H9 (cell line): ENCODE measurements around the gene TP53INP2. TPM values are rescaled to one million over a fixed set of nuclear protein-coding genes. Genes with fewer than 3 reads are reported as not detected.
"Not testable (repeated sequence)": the region's sequence is repeated elsewhere in the genome, so short reads cannot be mapped to it uniquely, and the experiment has no call there.

ENCODE experiments used
- DNase-seq: peaks from one replicate; pipeline ENCODE4 v3.0.0-alpha.2; 2017
- H2AFZ ChIP-seq: one replicate; pipeline ENCODE4 v1.6.1; 2013; ENCODE audit warnings: mild to moderate bottlenecking, low read length, control low read depth, moderate library complexity
- H2AK5ac ChIP-seq: 2 replicates; pipeline ENCODE4 v1.6.1; 2013; ENCODE audit warnings: low read length, control low read depth, mixed read lengths; ENCODE audit not compliant: insufficient read length
- H2BK120ac ChIP-seq: one replicate; pipeline ENCODE4 v1.6.1; 2013; ENCODE audit warnings: low read depth, mild to moderate bottlenecking, low read length, control low read depth, inconsistent platforms; ENCODE audit not compliant: poor library complexity, severe bottlenecking
- H2BK12ac ChIP-seq: 2 replicates; pipeline ENCODE4 v1.6.1; 2013; ENCODE audit warnings: low read length, control low read depth, mixed read lengths, low read depth; ENCODE audit not compliant: insufficient read length
- H2BK15ac ChIP-seq: 2 replicates; pipeline ENCODE4 v1.6.1; 2013; ENCODE audit warnings: low read depth, low read length, control low read depth
- H2BK20ac ChIP-seq: one replicate; pipeline ENCODE4 v1.6.1; 2013; ENCODE audit warnings: low read depth, mild to moderate bottlenecking, low read length, control low read depth, inconsistent platforms; ENCODE audit not compliant: poor library complexity, severe bottlenecking
- H2BK5ac ChIP-seq: 2 replicates; pipeline ENCODE4 v1.6.1; 2013; ENCODE audit warnings: low read length, control low read depth, mixed read lengths; ENCODE audit not compliant: insufficient read length
- H3K14ac ChIP-seq: 2 replicates; pipeline ENCODE4 v1.6.1; 2013; ENCODE audit warnings: low read length, control low read depth; ENCODE audit not compliant: insufficient read depth
- H3K18ac ChIP-seq: 2 replicates; pipeline ENCODE4 v1.6.1; 2013; ENCODE audit warnings: low read depth, mild to moderate bottlenecking, mixed read lengths, low read length, control low read depth; ENCODE audit not compliant: insufficient read length
- H3K23ac ChIP-seq: 2 replicates; pipeline ENCODE4 v1.6.1; 2013; ENCODE audit warnings: low read length, control low read depth, mixed read lengths, low read depth; ENCODE audit not compliant: insufficient read length
- H3K23me2 ChIP-seq: 2 replicates; pipeline ENCODE4 v1.6.1; 2013; ENCODE audit warnings: low read depth, mild to moderate bottlenecking, mixed read lengths, low read length, control low read depth; ENCODE audit not compliant: insufficient read length, poor library complexity, severe bottlenecking
- H3K27ac ChIP-seq: 2 replicates; pipeline ENCODE4 v1.5.1; 2013; ENCODE audit warnings: low read length, control low read depth, mixed read lengths, low read depth; ENCODE audit not compliant: insufficient read length
- H3K27me3 ChIP-seq: 2 replicates; pipeline ENCODE4 v1.6.1; 2013; ENCODE audit warnings: low read length, control low read depth, inconsistent platforms; ENCODE audit not compliant: insufficient read depth
- H3K4ac ChIP-seq: 2 replicates; pipeline ENCODE4 v1.6.1; 2013; ENCODE audit warnings: low read depth, mild to moderate bottlenecking, control low read depth, inconsistent platforms, low read length, moderate library complexity
- H3K4me1 ChIP-seq: 2 replicates; pipeline ENCODE4 v1.6.1; 2013; ENCODE audit warnings: low read length, control low read depth, inconsistent platforms; ENCODE audit not compliant: insufficient read depth
- H3K4me2 ChIP-seq: 2 replicates; pipeline ENCODE4 v1.6.1; 2013; ENCODE audit warnings: low read length, control low read depth, mixed read lengths; ENCODE audit not compliant: insufficient read length, insufficient read depth
- H3K56ac ChIP-seq: 2 replicates; pipeline ENCODE4 v1.6.1; 2013; ENCODE audit warnings: low read depth, mild to moderate bottlenecking, mixed read lengths, low read length, control low read depth; ENCODE audit not compliant: insufficient read length
- H3K79me1 ChIP-seq: 2 replicates; pipeline ENCODE4 v1.6.1; 2013; ENCODE audit warnings: low read depth, mild to moderate bottlenecking, moderate library complexity, low read length, control low read depth, inconsistent platforms; ENCODE audit not compliant: insufficient read depth, poor library complexity, severe bottlenecking
- H3K79me2 ChIP-seq: 2 replicates; pipeline ENCODE4 v1.6.1; 2013; ENCODE audit warnings: low read length, control low read depth, inconsistent platforms; ENCODE audit not compliant: insufficient read depth
- H3K9ac ChIP-seq: 2 replicates; pipeline ENCODE4 v1.6.1; 2013; ENCODE audit warnings: low read length, control low read depth, mixed read lengths; ENCODE audit not compliant: insufficient read length; ENCODE audit errors: extremely low read depth
- H3K9me3 ChIP-seq: one replicate; pipeline ENCODE4 v1.6.1; 2013; ENCODE audit warnings: low read depth, low read length, inconsistent platforms; ENCODE audit not compliant: control insufficient read depth
- H3T11ph ChIP-seq: one replicate; pipeline ENCODE4 v1.6.1; 2013; ENCODE audit warnings: mild to moderate bottlenecking, low read length, control low read depth, inconsistent platforms
- H4K20me1 ChIP-seq: one replicate; pipeline ENCODE4 v1.6.1; 2013; ENCODE audit not compliant: control insufficient read depth, insufficient read length, insufficient read depth
- H4K5ac ChIP-seq: 2 replicates; pipeline ENCODE4 v1.6.1; 2013; ENCODE audit warnings: low read depth, mild to moderate bottlenecking, mixed read lengths, low read length, control low read depth; ENCODE audit not compliant: insufficient read length
- H4K8ac ChIP-seq: replicated peaks from 2 replicates; pipeline ENCODE4 v1.6.1; 2013; ENCODE audit warnings: low read length, control low read depth, mixed read lengths, low read depth; ENCODE audit not compliant: insufficient read length
- H4K91ac ChIP-seq: 2 replicates; pipeline ENCODE4 v1.6.1; 2013; ENCODE audit warnings: low read depth, mild to moderate bottlenecking, moderate library complexity, mixed read lengths, low read length, control low read depth; ENCODE audit not compliant: insufficient read length
- H3K27ac Mint-ChIP-seq, 3 experiments: 2 replicates in 2 of 3; 3 replicates in 1 of 3; pipeline ENCODE4 v1.8.0; 2020 to 2021; ENCODE audit warnings: mixed read lengths in 3 of 3, mild to moderate bottlenecking in 1 of 3, moderate library complexity in 1 of 3
- H3K27me3 Mint-ChIP-seq: 2 replicates; pipeline ENCODE4 v1.8.0; 2021; ENCODE audit warnings: low read depth, mild to moderate bottlenecking, moderate library complexity, mixed read lengths
- H3K36me3 Mint-ChIP-seq, 3 experiments: 2 replicates in 2 of 3; 3 replicates in 1 of 3; pipeline ENCODE4 v1.8.0; 2020 to 2021; ENCODE audit warnings: low read depth in 3 of 3, mixed read lengths in 3 of 3; ENCODE audit not compliant: insufficient read depth in 1 of 3
- H3K4me1 Mint-ChIP-seq, 2 experiments: 2 replicates each; pipeline ENCODE4 v1.8.0; 2020; ENCODE audit warnings: mixed read lengths in 2 of 2
- H3K4me3 Mint-ChIP-seq, 2 experiments: 2 replicates in 1 of 2; 3 replicates in 1 of 2; pipeline ENCODE4 v1.8.0; 2020 to 2021; ENCODE audit warnings: mild to moderate bottlenecking in 2 of 2, mixed read lengths in 2 of 2, moderate library complexity in 1 of 2
- H3K9me3 Mint-ChIP-seq, 2 experiments: 2 replicates in 1 of 2; 3 replicates in 1 of 2; pipeline ENCODE4 v1.8.0; 2020; ENCODE audit warnings: mild to moderate bottlenecking in 2 of 2, mixed read lengths in 2 of 2, moderate library complexity in 1 of 2
- CTCF ChIP-seq: fragments of 200-600 bp; sonication (generic); conservative IDR thresholded peaks from 3 replicates; pipeline ENCODE4 v1.8.0; 2021; ENCODE audit warnings: antibody characterized with exemption, mild to moderate bottlenecking
- WGBS: extraction: QIAGEN DNeasy Blood & Tissue Kit; methylation state at CpG from one replicate; pipeline ENCODE4 v1.1.7; 2013; ENCODE audit warnings: missing lambda C conversion rate, low lambda C conversion rate, mixed read lengths; ENCODE audit not compliant: insufficient read length; ENCODE audit errors: extremely low coverage; 5-methylcytosine and 5-hydroxymethylcytosine counted together
- total RNA-seq: library from RNA; stranded (reverse); gene quantifications from 2 replicates; pipeline ENCODE4 v1.2.1, GENCODE V29; 2021

The TP53INP2 gene
- total RNA-seq, 1 experiment from 2014 or later = 8.0 TPM

GRCh38 chr20:34720266-34720665 is 16.1 kb downstream of the TP53INP2 start:
- Histone ChIP-seq H2AK5ac (no peak overlapping the region), H4K8ac (no peak overlapping the region), H3K14ac (no peak overlapping the region), H3K56ac (no peak overlapping the region), H3K18ac (no peak overlapping the region), H2BK20ac (no peak overlapping the region), H3K9ac (no peak overlapping the region), H2BK12ac (no peak overlapping the region), H4K91ac (no peak overlapping the region), H3K27me3 (no peaks in the 10 kb centered on the region), H4K20me1 (no peaks in the 10 kb centered on the region), H3K23me2 (no peaks in the 10 kb centered on the region), H2BK5ac (no peak overlapping the region), H2AFZ (no peak overlapping the region), H3K4me2 (no peak overlapping the region), H3T11ph (no peak overlapping the region), H3K79me1 (no peaks in the 10 kb centered on the region), H3K79me2 (no peaks in the 10 kb centered on the region), H4K5ac (no peak overlapping the region), H3K23ac (no peak overlapping the region), H3K9me3 (no peaks in the 10 kb centered on the region), H3K4me1 (no peaks in the 10 kb centered on the region), H3K27ac (no peak overlapping the region), H3K4ac (no peak overlapping the region), H2BK120ac (no peak overlapping the region), H2BK15ac (no peak overlapping the region)
- DNase-seq = no peak
- Mint-ChIP-seq H3K27ac (no peak overlapping the region), H3K9me3 (no peaks in the 10 kb centered on the region), H3K4me3 (no peak overlapping the region), H3K36me3 (peaks cover 0 to 14% (median under 1%) of the 10 kb centered on the region in 3 experiments; a peak in 3 of 7 replicates), H3K4me1 (no peaks in the 10 kb centered on the region), H3K27me3 (no peaks in the 10 kb centered on the region)
- WGBS = no CpG with 5 or more reads among the region's 2 CpGs
- no peak for TF ChIP-seq CTCF

- H3K4me2 ChIP-seq, H3K27me3 ChIP-seq, H3K56ac ChIP-seq, H2BK12ac ChIP-seq, H3K27me3 Mint-ChIP-seq, H3K18ac ChIP-seq, H4K20me1 ChIP-seq, H2AFZ ChIP-seq, H3K27ac ChIP-seq, H3T11ph ChIP-seq, H2BK120ac ChIP-seq, H3K9ac ChIP-seq, H3K9me3 ChIP-seq, H4K8ac ChIP-seq, H2BK15ac ChIP-seq, H2BK5ac ChIP-seq, H3K14ac ChIP-seq, H3K4me3 Mint-ChIP-seq, H3K4ac ChIP-seq, H3K4me1 ChIP-seq, H3K27ac Mint-ChIP-seq, H3K79me2 ChIP-seq, H2BK20ac ChIP-seq, H3K23me2 ChIP-seq, DNase-seq, H4K91ac ChIP-seq, H3K9me3 Mint-ChIP-seq, H4K5ac ChIP-seq, H3K4me1 Mint-ChIP-seq, H3K23ac ChIP-seq, H3K79me1 ChIP-seq, H2AK5ac ChIP-seq: not testable (repeated sequence)
- no CpG with 5 or more reads among the region's 3 CpGs for WGBS
- H3K36me3 Mint-ChIP-seq = peaks cover 0 to 25% (median 13%) of the 10 kb centered on the region in 3 experiments; a peak in 4 of 7 replicates
Measured at GRCh38 chr20:34722560-34722959, 18.4 kb downstream of the TP53INP2 start.
